Body of pancreas (tissue), 4 donors: ENCODE data around the gene SERINC2. TPM values are rescaled to one million over a fixed set of nuclear protein-coding genes. Genes with fewer than 3 reads are reported as not detected.

Experiments
- ATAC-seq: fragments of 150-250 bp; one replicate; pipeline ENCODE4 v1.9.1; 2016
- DNase-seq, 4 donors: peaks; one replicate each; pipeline ENCODE4 v3.0.0-alpha.2; 2019
- H3K27ac ChIP-seq, 4 donors: fragments of 200-600 bp; sonication (generic); 1 replicate in 3 of 4; 2 replicates in 1 of 4; pipeline versions ENCODE4 v1.5.1 to v1.6.1; 2016 to 2019; ENCODE audit warnings: mild to moderate bottlenecking in 1 of 4, mixed read lengths in 1 of 4, moderate library complexity in 1 of 4
- H3K27me3 ChIP-seq, 2 donors: fragments of 200-600 bp; sonication (generic); one replicate each; pipeline ENCODE4 v1.6.0; 2016; ENCODE audit warnings: mild to moderate bottlenecking in 1 of 2
- H3K36me3 ChIP-seq, 2 donors: fragments of 200-600 bp; sonication (generic); replicated peaks in 1 of 2; 2 replicates each; pipeline ENCODE4 v1.5.1; 2016; ENCODE audit warnings: low read depth in 2 of 2; ENCODE audit not compliant: insufficient read depth in 1 of 2
- H3K4me1 ChIP-seq: fragments of 200-600 bp; sonication (generic); one replicate; pipeline ENCODE4 v1.6.0; 2016
- H3K4me3 ChIP-seq, 2 donors: fragments of 200-600 bp; sonication (generic); 1 replicate in 1 of 2; 2 replicates in 1 of 2; pipeline ENCODE4 v1.5.1; 2016 to 2019
- H3K9me3 ChIP-seq, 3 donors: fragments of 200-600 bp; sonication (generic); 1 replicate in 2 of 3; 2 replicates in 1 of 3; pipeline ENCODE4 v1.5.1; 2016
- CTCF ChIP-seq, 7 experiments: fragments of 450-650 bp in 4 of 7; fragments of 200-600 bp in 3 of 7; sonication (generic) in 3 of 7; IDR thresholded peaks; one replicate each; pipeline ENCODE4 v1.5.1; 2016 to 2019; ENCODE audit warnings: antibody characterized with exemption in 7 of 7
- POLR2A ChIP-seq, 3 donors: fragments of 450-650 bp; IDR thresholded peaks; one replicate each; pipeline ENCODE4 v1.6.1; 2016; ENCODE audit warnings: antibody characterized with exemption in 3 of 3, mild to moderate bottlenecking in 2 of 3
- WGBS, 2 donors: methylation state at CpG; one replicate each; pipeline ENCODE4 v1.1.5; 2017; 5-methylcytosine and 5-hydroxymethylcytosine counted together
- intact Hi-C: fragments of 100-400 bp; cut with DNase I; formaldehyde crosslinking; loops from one replicate; pipeline ENCODE4 v1.15.1; 2023
- total RNA-seq, 2 donors: library from RNA; depleted of rRNA; stranded (reverse); fragments of >200 nt; gene quantifications; one replicate each; pipeline ENCODE4 v1.1.0, GENCODE V29; 2016

The SERINC2 gene
- total RNA-seq, result 10 to 100 TPM; 14.5 to 41.2 TPM

GRCh38 chr1:31412732-31413404 lies at the start of gene SERINC2:
Gene SERINC2, plus strand, starts transcription at chr1:31413213. Its CDS starts 53 bp downstream, at chr1:31413266.
- Histone ChIP-seq H3K27me3 (no peaks in the 10 kb centered on the region), H3K36me3 (no peaks in the 10 kb centered on the region), H3K4me1 (peaks cover 20% of the 10 kb centered on the region), H3K9me3 (no peaks in the 10 kb centered on the region), H3K27ac (peak within 1 kb of the TSS; percentile 18 to 91 (median 79)), H3K4me3 (peak within 1 kb of the TSS; percentile 49 to 69)
- peak; percentile 93 for ATAC-seq
- peak; percentile 52 to 71 (median 64) for DNase-seq
- TF ChIP-seq POLR2A (IDR thresholded peaks at IDR 0.05) (peak; percentile 34 to 61 (median 57)), CTCF (IDR thresholded peaks at IDR 0.05) (no peak)
- WGBS, 2 donors, result 0 to 2% methylated on average over 9 to 40 of the region's 63 CpGs
- intact Hi-C loops, result no loop called here

- Histone ChIP-seq H3K9me3 (no peaks in the 10 kb centered on the region), H3K27ac (peak overlapping the region in 1 of 4 donors; percentile 32), H3K27me3 (no peaks in the 10 kb centered on the region), H3K4me1 (peaks cover 18% of the 10 kb centered on the region), H3K4me3 (no peak overlapping the region), H3K36me3 (peaks cover 0 to 2% of the 10 kb centered on the region in 2 donors)
- WGBS, 2 donors, result 75 to 77% methylated on average over 3 of the region's 3 CpGs
- TF ChIP-seq POLR2A (IDR thresholded peaks at IDR 0.05) (no peak), CTCF (IDR thresholded peaks at IDR 0.05) (no peak)
- no peak for ATAC-seq
- intact Hi-C loops, result no loop called here
- DNase-seq, result peak in 1 of 4 donors; percentile 31
Measured at GRCh38 chr1:31364561-31365250, 48.3 kb upstream of the SERINC2 start.

GRCh38 chr1:31366796-31367195 lies 46.2 kb upstream of the SERINC2 start:
- TF ChIP-seq POLR2A (IDR thresholded peaks at IDR 0.05), result no peak
- TF ChIP-seq CTCF (IDR thresholded peaks at IDR 0.05), result no peak
- H3K4me3 ChIP-seq, result no peak overlapping the region
- peaks cover 0 to 2% of the 10 kb centered on the region in 2 donors for H3K36me3 ChIP-seq
- no peak for DNase-seq
- no peaks in the 10 kb centered on the region for H3K9me3 ChIP-seq
- ATAC-seq, result no peak
- H3K27ac ChIP-seq, result no peak overlapping the region
- intact Hi-C loops, result no loop called here
- 81 to 86% methylated on average over 2 of the region's 2 CpGs for WGBS, 2 donors
- peaks cover 24% of the 10 kb centered on the region for H3K4me1 ChIP-seq
- no peaks in the 10 kb centered on the region for H3K27me3 ChIP-seq

- 80 to 87% methylated on average over 2 to 3 of the region's 3 CpGs for WGBS, 2 donors
- H3K36me3 ChIP-seq, result peaks cover 0 to 2% of the 10 kb centered on the region in 2 donors
- ATAC-seq (peak; percentile 45), DNase-seq (peak in 1 of 4 donors; percentile 11)
- intact Hi-C loops, result no loop called here
- H3K4me3 ChIP-seq, result no peak overlapping the region
- TF ChIP-seq POLR2A (IDR thresholded peaks at IDR 0.05) (no peak), CTCF (IDR thresholded peaks at IDR 0.05) (no peak)
- no peaks in the 10 kb centered on the region for H3K9me3 ChIP-seq
- H3K27ac ChIP-seq, result peak overlapping the region in 3 of 4 donors; percentile 3 to 50 (median 9)
- H3K27me3 ChIP-seq, result no peaks in the 10 kb centered on the region
- H3K4me1 ChIP-seq, result peaks cover 40% of the 10 kb centered on the region
Measured at GRCh38 chr1:31368611-31369107, 44.4 kb upstream of the SERINC2 start.
